Cardiac septum (tissue), 1 donor: ENCODE measurements around the gene BACH2. TPM values are rescaled to one million over a fixed set of nuclear protein-coding genes. Genes with fewer than 3 reads are reported as not detected.

Experiments
- DNase-seq: peaks from one replicate; pipeline ENCODE4 v3.0.0-alpha.2; 2020; ENCODE audit warnings: low spot score
- intact Hi-C: fragments of 100-400 bp; cut with DNase I; formaldehyde crosslinking; loops from one replicate; pipeline ENCODE4 v1.14.0; 2022
- total RNA-seq: library from RNA; stranded (reverse); fragmentation: NEBNext Ultra II Directional; extraction: Animal tissue kit (Norgen Biotek cat#: 25700); gene quantifications from one replicate; pipeline ENCODE4 v1.2.1, GENCODE V29; 2021
- donor health status: DM: no; HTN: no; CAD: no.

Gene BACH2
- total RNA-seq, 1 donor from 2014 or later: 8.4 TPM

- intact Hi-C loops: no loop called here
- no peak for DNase-seq
Observed at GRCh38 chr6:89950879-89951391, 345.7 kb downstream of the BACH2 start.

- intact Hi-C loops: no loop called here
- no peak for DNase-seq
Observed at GRCh38 chr6:89950446-89950845, 346.2 kb downstream of the BACH2 start.

GRCh38 chr6:89948876-89949275 is 347.8 kb downstream of the BACH2 start:
- DNase-seq: no peak
- intact Hi-C loops: no loop called here

GRCh38 chr6:89944826-89945407 is 351.7 kb downstream of the BACH2 start:
- intact Hi-C loops: loop anchor here (5.0 kb wide), 1 partner anchor 452 kb away; no protein-coding TSS in a partner anchor
- no peak for DNase-seq

- intact Hi-C loops: loop anchor here (5.0 kb wide), 1 partner anchor 453 kb away; no protein-coding TSS in a partner anchor
- no peak for DNase-seq
Observed at GRCh38 chr6:89944181-89944755, 352.4 kb downstream of the BACH2 start.

- intact Hi-C loops: loop anchor here (5.0 kb wide), 1 partner anchor 455 kb away; no protein-coding TSS in a partner anchor
- no peak for DNase-seq
Observed at GRCh38 chr6:89942601-89943000, 354.0 kb downstream of the BACH2 start.

GRCh38 chr6:89941763-89942497 is 354.7 kb downstream of the BACH2 start:
- intact Hi-C loops: loop anchor here (2.0 to 5.0 kb wide), 2 partner anchors 455 to 537 kb away; no protein-coding TSS in a partner anchor
- no peak for DNase-seq

- DNase-seq: no peak
- intact Hi-C loops: loop anchor here (2.0 to 5.0 kb wide), 2 partner anchors 456 to 538 kb away; no protein-coding TSS in a partner anchor
Observed at GRCh38 chr6:89941031-89941762, 355.4 kb downstream of the BACH2 start.

GRCh38 chr6:89940225-89941027 is 356.2 kb downstream of the BACH2 start:
- intact Hi-C loops: loop anchor here (2.0 to 5.0 kb wide), 2 partner anchors 457 to 538 kb away; no protein-coding TSS in a partner anchor
- DNase-seq: no peak

GRCh38 chr6:89939144-89939543 is 357.5 kb downstream of the BACH2 start:
- DNase-seq: no peak
- intact Hi-C loops: no loop called here

GRCh38 chr6:89938014-89938413 is 358.6 kb downstream of the BACH2 start:
- intact Hi-C loops: no loop called here

GRCh38 chr6:89936177-89936576 is 360.5 kb downstream of the BACH2 start:
- no peak for DNase-seq
- intact Hi-C loops: no loop called here

More at GRCh38 chr6:89938014-89938413, 358.6 kb downstream of the BACH2 start:
- DNase-seq: no peak

- intact Hi-C loops: no loop called here
- no peak for DNase-seq
Observed at GRCh38 chr6:89934685-89935366, 361.8 kb downstream of the BACH2 start.

GRCh38 chr6:89932245-89932802 is 364.3 kb downstream of the BACH2 start:
- intact Hi-C loops: no loop called here
- DNase-seq: no peak

- no peak for DNase-seq
- intact Hi-C loops: no loop called here
Observed at GRCh38 chr6:89930789-89931188, 365.9 kb downstream of the BACH2 start.

GRCh38 chr6:89928604-89929003 is 368.0 kb downstream of the BACH2 start:
- no peak for DNase-seq
- intact Hi-C loops: no loop called here

GRCh38 chr6:89927791-89928550 is 368.7 kb downstream of the BACH2 start:
- no peak for DNase-seq
- intact Hi-C loops: no loop called here
